Right lung (tissue), 10 donors: ENCODE measurements around the gene OXTR. TPM values are rescaled to one million over a fixed set of nuclear protein-coding genes. Genes with fewer than 3 reads are reported as not detected.

Source experiments
- DNase-seq, 2 donors: peaks; one replicate each; pipeline ENCODE4 v3.0.0-alpha.2; 2013
- long read RNA-seq, 8 donors: transcript quantifications; one replicate each; lab custom pipeline, GENCODE V29; 2026
- polyA plus RNA-seq, 5 donors: library from polyadenylated mRNA; unstranded; fragments of 120-200 nt; gene quantifications; one replicate each; pipeline versions ENCODE4 v1.2.1 to v1.2.3, GENCODE V29; 2013; ENCODE audit warnings: inconsistent platforms in 1 of 5, low replicate concordance in 1 of 5; ENCODE audit not compliant: insufficient read length in 5 of 5, insufficient read depth in 1 of 5

The OXTR gene
- polyA plus RNA-seq, result 1 to 10 TPM; 1.4 to 2.3 (median 1.7) TPM
- long read RNA-seq, donor 1, result 0 reads
- long read RNA-seq, donor 2, result 0 reads
- long read RNA-seq, donor 3, result 0 reads
- long read RNA-seq, donor 4, result 0 reads
- long read RNA-seq, donor 5, result 0 reads
- long read RNA-seq, donor 6, full-length matches to known transcripts, result 2 of 2 reads
- long read RNA-seq, donor 6, partial matches to known transcripts, result 0 of 2 reads
- long read RNA-seq, donor 6, other reads (novel, unspliced or antisense), result 0 of 2 reads
- long read RNA-seq, donor 7, result 0 reads
- long read RNA-seq, donor 8, result 0 reads

- peak; percentile 54 to 65 for DNase-seq
Measured at GRCh38 chr3:8769088-8769822, at the start of gene OXTR. Gene OXTR, minus strand, starts transcription at chr3:8769613. Its CDS starts 1,426 bp downstream, at chr3:8768187.

DNA sequence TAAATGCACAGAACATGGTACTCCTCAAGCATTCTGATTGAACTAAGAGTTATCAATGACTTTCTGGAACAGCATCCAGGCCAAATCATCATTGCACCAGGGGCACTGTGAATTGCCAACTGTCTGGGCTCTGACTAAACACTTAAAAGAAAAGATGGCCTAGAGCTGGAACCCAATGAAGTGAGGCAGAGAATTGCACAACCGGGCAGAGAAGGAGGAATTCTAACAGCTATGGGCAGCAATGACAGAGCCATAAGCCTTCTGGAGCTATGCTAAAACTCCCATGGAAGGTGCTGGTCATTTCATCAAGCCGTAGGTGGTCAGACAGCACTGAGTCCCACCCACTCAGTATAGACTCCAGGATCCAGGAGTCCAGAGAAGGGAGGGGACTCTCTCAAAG lies 48.1 kb upstream of the OXTR start:
- no peak for DNase-seq

GRCh38 chr3:8816106-8816505 lies 46.7 kb upstream of the OXTR start:
- no peak for DNase-seq

DNA sequence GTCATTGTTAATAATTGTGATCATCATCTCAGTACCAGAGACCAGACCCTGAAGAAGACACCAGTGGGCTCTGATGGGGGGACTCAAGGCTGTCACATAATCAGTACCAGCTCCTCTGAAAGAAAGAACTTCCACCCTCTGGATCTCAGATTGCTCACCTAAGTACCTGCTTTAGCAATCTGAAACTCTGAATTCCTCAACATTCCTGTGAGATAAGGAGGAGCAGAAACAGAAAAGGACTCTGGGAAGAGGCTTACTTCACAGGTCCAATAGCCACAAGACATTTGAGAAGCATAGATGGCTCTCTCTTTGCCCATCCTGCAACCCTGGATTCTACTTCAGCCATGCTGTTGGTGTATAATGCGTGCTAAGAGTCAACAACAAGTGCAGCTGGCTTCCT lies 44.0 kb upstream of the OXTR start:
- DNase-seq, result no peak

- DNase-seq, result no peak
Measured at GRCh38 chr3:8810561-8810960, 41.1 kb upstream of the OXTR start.

GRCh38 chr3:8805774-8806173 lies 36.4 kb upstream of the OXTR start:
- DNase-seq, result no peak

- no peak for DNase-seq
Measured at GRCh38 chr3:8802256-8802655, 32.8 kb upstream of the OXTR start.

DNA sequence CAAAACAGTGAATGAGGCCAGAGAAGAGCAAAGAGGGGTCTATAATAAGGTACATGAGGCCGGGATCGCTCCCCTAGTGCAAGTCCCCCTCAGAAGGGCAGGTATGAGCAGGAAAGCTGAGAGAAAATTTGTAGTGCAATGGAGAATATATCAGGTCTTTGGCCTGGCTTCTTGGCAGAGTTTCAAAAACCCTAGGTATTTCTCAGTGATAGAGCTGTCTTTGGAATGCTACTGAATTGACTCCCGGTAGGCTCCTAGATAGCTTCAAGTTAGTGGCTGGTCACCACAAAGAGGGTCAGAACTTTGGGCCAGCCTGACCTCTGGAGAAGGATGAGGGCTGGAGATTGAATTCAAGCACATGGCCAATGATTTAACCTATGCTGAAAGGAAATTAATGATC lies 30.6 kb upstream of the OXTR start:
- no peak for DNase-seq

DNA sequence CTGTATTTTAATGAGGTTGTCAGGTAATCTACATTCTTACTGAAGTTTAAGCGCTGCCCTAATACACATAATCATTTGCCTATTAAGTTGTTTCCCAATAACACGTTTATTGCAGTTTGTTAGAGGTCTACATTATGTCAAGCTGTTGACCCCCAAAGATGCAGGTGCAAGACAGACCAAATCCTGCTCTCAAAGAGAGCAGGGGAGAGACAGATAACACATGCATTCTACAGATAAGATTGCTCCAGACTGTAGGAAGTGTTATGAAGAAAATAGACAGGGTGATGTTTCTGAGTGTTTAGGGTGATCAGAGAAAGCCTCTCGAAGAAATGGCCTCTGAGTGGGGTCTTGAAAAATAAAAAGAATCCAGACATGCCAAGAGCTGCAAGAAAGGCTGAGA lies 24.8 kb upstream of the OXTR start:
- DNase-seq, result no peak

DNA sequence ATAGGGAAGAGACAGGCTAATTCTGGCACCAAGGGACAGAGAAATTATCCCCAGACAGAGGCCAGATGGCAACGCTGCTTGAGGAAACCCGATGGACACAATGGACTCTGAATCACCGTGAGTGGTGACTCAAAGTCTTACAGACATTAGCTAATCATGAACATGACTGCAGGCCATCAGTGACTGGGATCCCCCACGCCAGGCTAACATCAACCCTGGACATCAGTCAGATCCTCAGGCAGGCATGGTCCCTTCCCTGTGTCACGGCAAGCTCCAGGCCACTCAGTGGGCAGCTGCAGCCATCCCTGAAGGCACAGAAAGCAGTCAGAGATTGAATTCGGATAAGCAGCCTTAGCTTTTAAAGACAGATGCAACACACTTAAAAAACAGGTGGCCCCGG lies 23.8 kb upstream of the OXTR start:
- DNase-seq, result no peak

DNA sequence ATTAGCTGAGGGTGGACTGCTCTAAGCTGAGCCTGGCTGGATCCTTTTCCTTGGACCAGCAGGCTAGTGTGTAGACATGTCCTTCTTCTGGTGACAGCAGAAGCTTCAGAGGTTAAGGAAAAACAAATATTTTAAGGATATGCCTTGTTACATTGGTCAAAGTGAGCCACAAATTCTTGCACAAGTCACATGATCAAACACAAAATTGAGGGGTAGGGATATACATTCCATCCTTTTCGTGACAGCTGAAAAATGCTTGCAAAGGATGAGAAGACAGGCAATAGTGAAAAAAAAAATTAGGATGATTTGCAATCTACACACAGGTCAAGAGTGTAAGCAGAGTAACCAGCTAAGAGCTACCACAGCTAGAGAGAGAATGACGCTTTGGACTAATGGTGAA lies 21.1 kb upstream of the OXTR start:
- DNase-seq, result no peak

DNA sequence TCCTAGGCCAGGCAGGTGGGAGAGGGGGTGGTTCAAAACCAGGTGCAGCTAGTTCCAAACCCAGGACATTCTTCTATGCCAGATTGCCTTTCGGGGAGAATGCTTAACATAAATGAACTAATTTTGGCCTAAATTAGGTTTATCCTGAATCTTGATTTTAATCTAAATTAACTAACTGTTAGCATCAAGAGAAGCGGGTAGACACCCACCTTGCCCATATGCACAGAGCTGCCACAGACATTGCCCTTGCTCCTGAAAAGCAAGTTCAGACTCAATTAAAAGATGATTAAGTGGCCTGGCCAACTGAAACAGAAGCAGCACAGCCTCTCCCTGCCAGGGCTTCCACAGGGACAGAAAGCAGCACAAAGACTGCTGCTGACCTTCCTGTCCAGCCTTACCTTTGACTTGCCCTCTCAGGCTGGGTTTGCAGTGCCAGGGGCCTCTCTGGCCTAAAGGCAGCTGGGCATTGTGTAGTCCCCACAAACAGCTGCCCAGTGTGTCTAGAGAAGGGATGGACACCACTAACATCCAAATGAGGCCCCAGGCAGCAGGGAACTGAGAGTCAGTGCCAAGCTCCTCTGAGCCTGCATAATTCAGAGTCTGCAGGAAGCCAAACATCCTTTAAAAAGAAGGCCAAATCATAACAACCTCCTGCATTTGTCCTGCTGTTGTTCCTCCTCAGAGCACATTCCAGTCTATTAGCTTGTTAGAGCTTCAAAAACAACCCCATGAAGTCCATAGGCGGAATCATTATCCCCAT lies 15.4 kb upstream of the OXTR start:
- no peak for DNase-seq

- no peak for DNase-seq
Measured at GRCh38 chr3:8780279-8780678, 10.9 kb upstream of the OXTR start.

DNA sequence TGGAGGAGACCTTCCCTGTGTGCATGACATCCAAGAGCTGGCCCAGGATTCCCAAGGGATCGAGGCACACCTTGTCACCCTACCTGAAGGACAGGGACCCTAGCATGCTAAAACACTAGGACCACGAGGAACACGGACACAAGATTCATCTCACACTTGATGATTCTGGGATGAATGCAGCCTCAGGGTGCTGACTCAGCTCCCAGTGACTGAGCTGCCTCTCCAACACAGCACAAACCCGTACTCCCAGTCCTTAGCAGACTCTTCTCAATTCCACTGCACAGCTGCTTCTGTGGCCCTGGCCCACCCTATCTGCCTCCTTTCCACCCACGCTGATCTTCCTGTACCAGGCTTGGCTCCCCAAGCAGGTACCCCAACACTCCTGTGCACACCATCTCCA lies 9.1 kb upstream of the OXTR start:
- DNase-seq, result no peak

DNA sequence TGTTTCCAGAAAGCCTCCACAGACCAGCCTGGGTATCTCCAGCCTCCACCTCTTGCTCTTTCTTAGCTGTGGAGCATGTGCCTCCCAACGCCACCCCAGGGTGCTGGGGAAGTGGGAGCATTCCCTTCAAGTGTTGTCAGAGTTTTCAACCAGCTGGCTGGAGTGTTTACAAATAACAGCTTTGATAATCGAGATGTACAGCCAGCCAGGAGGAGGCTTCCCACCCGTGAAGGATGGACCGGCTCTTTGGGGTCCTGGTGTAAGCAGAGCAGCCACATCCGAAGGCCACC lies 8.5 kb upstream of the OXTR start:
- DNase-seq, result no peak

DNA sequence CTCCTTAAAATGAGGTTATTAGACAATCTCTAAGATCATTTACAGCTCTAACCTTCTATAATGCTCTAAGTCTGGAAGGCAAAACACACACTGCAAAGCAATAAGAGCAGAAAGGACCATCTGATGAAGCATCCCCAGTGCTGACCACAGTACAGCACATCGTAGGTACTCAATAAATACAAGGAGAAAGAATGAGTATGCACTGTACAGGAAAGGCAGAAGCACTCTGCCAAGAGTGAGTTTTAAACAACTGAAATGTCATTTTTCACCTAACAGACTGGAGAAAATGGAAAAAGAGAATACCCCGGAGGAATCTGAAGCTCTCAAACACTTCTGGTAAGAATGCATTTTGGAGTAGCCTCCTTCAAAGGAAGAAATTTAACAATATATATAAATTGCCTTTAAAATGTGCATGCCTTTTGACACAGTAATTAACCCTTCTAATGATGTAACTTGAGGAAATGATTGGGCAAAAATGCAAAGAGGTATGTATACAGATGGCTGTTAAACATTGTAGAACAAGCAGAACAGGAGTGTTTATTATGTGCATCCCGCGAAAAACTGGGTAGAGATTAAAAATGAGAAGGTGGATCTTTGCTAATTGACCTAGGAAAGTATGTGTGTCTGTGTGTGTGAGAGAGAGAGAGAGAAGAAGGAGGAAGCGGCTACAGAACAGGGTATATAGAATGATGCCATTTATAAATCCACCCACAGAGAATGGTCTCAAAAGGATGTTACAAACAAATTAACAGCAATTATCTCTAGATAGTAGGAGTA lies 8.0 kb upstream of the OXTR start:
- no peak for DNase-seq

- DNase-seq, result no peak
Measured at GRCh38 chr3:8776406-8776805, 7.0 kb upstream of the OXTR start.

DNA sequence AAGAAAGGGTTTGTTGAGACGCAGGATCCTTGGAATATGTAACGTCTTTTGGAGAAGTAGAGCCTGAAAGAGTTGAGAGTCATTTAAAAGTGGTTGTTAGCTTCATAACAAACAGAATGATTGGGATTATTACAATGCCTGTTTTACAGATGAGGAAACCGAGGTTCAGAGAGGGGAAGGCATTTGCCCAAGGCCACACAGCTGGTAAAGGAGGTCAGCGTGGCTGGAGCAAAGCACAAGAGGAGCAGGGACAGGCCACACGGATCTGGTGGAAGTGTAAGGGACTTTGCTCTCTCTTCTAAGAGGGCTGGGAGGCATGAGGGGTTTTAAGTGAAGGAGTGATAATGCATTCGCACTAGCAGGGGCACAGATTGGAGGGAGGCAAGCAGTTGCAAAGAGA lies 6.2 kb upstream of the OXTR start:
- DNase-seq, result no peak

GRCh38 chr3:8775181-8775580 lies 5.8 kb upstream of the OXTR start:
- no peak for DNase-seq

- no peak for DNase-seq
Measured at GRCh38 chr3:8773941-8774542, 4.6 kb upstream of the OXTR start.

DNA sequence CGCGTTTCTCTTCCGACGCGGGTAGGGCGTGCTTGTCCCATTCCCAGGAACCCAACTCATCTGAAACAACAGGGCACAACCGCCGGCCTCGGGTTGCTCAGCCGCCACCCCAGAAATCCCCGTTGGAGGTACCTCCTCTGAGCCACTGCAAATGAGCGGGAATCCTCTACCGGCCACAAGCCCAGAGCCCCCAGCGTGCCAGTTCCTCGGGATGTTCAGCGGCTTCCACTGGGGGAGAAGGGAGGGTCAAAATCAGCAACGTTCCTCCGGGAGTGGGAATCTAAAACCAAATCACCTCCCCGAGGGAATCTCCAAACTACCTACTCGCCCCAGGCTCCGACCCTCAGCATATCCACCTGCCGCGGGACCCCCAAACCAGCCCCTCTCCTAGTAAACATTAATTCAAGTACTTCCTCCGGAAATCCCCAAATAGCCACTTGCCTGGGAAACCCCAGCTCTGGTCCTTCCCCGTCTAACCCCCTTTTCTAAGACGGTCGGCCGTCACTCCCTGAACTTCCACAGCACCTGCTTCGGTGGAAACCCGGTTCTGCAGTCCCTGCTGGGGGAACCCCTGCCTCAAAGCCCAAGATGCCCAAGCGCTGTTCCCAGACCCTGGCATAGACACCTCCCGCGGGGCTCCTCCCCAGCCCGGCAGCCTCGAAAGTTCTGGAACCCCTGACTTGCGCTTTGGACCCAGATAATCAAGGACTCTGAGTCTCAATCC lies 887 bp downstream of the OXTR start:
- peak in 1 of 2 donors; percentile 12 for DNase-seq
